GM10847 (cell line): ENCODE data around the gene VSTM2B.

Experiments used
- POLR2A ChIP-seq: IDR thresholded peaks from 2 replicates; pipeline ENCODE4 v1.6.1; 2011; ENCODE audit not compliant: insufficient read length; ENCODE audit errors: extremely low read depth

The VSTM2B gene

DNA sequence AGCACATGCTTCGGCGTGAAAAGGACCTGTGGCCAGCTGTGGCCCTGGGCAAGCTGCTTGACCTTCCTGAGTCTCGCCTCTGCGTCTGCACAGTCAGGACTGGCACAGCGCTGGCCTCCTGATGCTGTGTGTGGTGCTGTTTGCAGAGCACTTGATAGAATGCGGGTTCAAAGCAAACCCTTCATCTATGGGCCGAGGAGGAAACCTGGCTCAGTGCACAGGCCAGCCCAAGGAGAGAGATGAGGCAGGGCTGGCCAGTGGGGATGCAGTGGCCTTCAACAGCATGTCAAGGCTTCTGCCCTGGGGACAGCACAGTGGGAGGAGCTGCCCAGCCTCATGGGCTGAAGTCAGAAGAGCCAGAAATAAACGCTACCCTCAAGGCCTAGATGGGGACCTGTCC lies 21.3 kb upstream of the VSTM2B start:
- TF ChIP-seq POLR2A, result no peak

DNA sequence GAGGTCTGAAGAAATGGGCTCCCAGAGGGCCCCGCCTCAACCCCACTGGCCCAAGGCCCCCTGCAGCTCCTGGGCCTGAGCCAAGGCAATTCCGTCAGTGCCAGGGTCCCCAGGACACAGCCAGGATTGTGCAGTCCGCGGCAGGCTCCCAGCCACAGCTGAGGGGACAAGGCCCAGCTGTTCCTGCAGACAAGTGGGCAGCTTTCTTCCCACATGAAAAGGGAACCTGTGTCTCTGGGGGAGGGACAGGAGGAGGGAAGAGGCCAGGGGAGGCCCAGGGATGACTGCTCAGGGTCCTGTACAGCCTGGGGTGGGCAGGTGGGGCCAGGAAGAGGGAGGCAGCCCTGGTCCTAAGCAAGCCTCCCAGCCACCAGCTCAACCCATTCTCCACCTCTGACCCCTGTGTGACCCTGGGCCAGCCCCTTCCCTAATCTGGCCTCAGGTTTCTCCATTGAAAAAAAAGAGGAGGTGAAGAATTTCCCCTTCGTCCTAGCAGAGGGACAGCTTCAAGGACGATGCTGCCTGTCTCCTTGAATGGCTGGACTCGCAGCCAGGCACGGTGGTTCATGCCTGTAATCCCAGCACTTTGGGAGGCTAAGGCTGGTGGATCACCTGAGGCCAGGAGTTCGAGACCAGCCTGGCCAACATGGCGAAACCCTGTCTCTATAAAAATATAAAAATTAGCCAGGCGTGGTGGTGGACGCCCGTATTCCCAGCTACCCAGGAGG lies 20.5 kb upstream of the VSTM2B start:
- TF ChIP-seq POLR2A, result no peak

DNA sequence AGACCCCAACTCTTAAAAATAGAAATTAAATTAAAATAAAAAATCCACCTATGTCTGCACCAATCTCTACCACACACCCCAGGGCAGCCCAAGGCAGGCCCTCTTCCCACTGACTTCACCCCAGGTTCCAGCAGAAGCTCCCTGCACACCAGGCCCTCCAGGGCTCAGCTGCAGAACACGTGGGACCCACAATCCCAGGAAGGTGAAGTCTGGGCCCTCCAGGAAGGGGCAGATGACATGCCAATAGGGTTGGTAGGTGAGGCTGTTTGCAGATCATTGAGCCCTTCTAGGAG lies 19.2 kb upstream of the VSTM2B start:
- TF ChIP-seq POLR2A, result no peak

DNA sequence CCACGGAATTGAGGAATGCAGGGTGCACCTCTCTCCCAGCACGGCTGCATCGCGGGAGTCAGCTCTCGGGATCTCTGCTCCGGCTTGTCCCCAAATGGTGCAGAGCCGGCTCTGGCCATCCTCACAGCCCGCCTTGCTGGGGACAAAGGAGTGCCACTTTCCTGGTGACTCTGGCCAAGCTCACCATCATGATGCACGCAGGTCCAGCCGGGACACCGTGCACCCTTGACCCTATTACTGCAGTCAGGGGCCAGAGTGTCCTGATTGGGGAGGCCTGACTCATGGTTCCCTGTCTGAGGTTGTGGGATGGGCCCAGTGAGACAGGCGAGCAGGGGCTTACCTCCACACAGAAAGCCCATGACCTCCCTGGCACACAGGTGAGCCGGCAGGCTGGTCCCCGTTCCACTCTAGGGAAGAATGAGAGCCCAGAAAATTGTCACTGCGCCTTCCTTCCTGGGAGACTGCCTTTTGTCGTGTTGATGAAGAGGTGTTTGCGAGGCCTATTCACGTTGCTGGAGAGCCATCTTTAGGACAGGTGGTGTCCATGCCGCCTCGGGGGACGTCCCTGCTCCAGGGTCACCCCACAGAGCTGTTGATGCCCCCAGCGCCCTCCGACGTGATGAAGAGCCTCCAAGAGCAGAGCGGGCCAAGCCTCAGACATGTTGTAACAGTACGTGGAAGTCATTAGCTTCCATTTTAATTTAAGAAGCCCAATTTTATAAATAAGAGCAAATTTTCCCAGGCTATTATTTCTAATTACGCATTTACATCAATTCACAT lies 18.5 kb upstream of the VSTM2B start:
- no peak for TF ChIP-seq POLR2A

DNA sequence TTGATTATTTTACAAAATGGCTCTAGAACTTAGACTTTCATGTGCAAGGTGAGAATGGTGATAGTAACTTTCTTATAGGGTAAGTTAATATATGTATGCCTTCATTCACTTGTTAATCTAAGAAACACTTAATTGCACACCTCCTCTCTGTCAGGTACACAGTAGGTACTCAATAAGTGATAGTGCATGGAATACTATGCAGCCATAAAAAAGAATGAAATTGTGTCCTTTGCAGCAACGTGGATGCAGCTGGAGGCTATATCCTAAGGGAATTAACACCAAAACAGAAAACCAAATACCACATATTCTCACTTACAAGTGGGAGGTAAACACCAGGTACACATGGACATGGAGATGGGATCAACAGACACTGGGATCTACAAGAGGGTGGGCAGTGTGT lies 17.6 kb upstream of the VSTM2B start:
- TF ChIP-seq POLR2A, result no peak

DNA sequence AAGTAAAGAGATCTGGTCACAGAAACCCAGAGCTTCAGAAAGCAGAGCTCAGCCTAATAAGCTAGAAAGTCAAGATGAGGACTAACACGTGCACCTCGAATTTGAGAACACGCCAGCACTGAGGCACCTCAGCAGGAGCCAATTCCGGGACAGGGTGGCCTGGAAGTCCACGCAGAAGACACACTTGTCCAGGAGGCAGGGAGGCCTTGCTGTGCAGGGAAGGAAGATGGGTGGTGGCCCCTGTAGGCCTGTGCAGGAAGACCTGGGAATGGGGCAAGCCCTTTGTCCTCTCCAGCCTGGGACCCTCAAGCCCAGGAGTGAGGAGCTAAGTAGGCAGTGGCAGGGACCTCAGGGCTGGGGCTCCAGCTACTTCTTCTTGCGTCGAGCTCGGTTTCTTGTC lies 16.3 kb upstream of the VSTM2B start:
- TF ChIP-seq POLR2A, result no peak

DNA sequence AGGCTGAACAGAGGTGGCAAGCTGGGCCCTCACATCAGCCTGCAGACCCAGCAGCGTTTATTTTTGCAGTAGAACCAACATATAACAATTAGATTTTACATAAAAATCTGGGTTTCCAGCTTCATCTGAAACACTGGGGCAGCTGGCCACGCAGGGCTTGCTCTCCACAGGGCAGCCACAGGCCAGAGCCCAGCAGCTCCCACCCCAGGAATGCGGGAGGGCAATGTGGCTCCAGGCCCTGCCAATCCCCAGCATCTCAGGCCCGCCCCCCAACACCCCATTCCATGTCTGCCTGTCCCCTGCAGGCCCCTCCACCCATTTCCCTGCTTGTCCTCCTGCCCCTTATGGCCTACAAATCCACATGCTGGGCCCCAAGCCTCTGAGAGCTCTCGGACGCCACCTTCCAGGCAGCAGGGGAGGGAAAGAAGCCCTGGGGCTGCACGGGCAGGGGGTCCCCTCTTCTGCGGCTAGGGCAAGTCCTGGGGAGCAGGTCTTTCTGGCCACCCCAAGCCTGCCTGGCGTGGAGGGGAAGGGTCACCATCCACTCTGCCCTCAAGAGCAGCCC lies 15.0 kb upstream of the VSTM2B start:
- TF ChIP-seq POLR2A, result no peak

DNA sequence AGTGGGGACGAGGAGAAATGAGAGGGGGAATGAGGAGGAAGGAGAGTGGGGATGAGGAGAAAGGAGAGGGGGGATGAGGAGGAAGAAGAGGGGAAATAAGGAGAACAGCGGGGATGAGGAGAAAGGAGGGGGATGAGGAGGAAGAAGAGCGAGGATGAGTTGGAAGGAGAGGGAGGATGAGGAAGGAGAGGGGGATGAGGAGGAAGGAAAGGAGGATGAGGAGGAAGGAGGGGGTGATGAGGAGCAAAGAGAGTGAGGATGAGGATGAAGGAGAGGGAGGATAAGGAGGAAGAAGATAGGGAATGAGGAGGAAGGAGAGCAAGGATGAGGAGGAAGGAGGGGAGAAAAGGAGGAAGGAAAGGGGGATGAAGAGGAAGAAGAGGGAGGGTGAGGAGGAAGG lies 14.0 kb upstream of the VSTM2B start:
- TF ChIP-seq POLR2A, result no peak

DNA sequence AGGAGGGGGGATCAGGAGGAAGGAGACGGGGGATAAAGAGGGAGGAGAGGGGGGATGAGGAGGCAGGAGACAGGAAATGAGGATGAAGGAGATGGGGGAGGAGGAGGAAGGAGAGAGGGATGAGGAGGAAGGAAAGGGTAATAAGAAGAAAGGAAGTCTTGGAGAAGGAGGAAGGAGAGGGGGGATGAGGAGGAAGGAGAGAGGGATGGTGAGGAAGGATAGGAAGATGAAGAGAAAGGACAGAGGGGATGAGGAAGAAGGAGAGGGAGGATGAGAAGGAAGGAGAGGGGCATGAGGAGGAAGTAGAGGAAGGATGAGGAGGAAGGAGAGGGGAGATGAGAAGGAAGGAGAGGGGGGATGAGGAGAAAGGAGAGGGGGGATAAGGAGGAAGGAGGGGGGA lies 13.0 kb upstream of the VSTM2B start:
- TF ChIP-seq POLR2A, result no peak

DNA sequence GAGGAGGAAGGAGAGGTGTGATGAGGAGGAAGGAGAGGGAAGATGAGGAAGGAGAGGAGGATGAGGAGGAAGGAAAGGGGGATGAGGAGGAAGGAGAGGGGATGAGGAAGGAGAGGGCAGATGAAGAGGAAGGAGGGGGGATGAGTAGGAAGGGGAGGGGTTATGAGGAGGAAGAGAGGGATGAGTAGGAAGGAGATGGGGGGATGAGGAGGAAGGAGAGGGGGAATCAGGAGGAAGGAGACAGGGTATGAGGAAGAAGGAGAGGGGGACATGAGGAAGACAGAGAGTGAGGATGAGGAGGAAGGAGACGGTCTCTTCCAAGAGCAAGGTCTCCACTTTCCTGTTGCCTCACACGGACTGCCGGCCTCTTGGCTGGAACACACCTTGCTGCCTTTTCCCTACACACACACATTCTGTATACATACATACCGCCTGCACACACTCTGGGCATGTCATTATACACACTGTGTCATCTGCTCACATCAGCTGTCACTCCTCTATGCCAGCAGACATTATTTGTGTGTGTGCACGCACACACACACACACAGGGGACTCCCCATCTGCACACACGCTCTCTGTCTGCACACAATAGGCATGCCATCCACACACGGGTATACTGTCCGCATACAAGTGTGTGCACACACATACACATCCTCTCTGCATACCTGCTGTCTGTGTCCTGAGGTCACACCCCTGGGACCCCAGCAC lies 11.1 kb upstream of the VSTM2B start:
- TF ChIP-seq POLR2A, result no peak

DNA sequence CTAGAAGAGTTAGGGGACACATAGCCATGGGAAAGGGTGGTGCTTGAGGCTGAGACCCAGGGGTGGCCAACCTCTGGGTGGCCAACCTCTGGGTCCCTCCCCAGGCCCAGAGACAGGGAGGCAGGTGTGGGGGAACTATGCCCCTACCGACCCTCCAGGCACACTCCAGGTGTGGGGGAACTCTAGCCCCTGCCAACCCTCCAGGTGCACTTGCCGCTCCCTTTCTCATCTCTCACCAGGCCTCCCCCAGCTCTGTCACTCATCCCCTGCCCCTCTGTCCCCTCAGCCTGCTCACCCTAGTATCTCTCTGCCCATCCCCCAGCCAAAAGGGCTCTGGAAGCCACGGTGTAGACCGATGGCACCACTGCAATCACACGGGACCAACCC lies 10.6 kb upstream of the VSTM2B start:
- TF ChIP-seq POLR2A, result no peak

DNA sequence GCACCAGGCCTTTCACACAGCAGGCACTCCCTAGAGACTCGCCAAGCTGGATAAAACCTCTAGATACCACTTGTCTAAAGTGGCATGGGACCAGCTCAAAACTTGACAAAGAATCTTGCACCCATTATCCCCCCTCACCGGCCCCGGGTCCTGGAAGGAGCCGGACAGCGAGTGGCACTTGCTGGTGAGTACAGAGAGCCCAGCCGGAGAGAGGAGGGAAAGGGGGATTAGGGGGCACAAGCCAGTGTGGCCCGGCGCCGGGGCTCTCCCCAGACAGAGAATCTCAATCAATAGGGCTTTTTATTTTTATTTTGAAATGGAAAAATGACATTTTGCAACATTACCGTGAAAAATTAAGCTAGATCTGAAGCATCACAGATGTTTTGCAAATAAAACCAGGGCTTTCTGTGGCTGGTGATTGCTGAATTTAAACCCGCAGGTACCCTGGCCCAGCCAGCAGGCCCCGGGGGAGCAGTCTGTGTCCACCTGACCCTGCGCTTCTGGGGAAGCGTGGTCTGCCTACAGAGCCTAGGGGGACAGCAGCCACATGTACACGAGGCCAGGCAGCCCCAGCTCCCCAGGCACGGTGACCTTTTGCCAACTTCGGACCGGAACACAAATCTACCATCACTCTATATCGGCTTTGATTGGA lies 10.0 kb upstream of the VSTM2B start:
- no peak for TF ChIP-seq POLR2A

DNA sequence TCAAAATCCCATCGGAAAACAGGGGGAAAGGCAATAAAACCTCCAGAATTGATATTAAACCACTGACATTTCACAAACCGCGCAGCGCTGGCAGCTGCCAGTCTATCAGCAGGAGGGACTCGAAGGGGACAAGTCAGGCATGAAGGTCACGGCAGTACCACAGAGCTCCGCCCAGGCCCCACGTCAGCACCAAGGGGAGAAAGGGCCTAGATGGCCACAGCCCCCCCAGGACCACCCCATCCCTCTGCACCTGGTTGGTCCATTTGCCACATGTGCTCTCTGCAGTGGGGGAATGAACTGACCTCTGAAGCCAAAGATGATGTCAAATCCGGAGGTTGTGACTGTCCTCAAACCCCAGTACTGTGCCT lies 9.5 kb upstream of the VSTM2B start:
- no peak for TF ChIP-seq POLR2A

DNA sequence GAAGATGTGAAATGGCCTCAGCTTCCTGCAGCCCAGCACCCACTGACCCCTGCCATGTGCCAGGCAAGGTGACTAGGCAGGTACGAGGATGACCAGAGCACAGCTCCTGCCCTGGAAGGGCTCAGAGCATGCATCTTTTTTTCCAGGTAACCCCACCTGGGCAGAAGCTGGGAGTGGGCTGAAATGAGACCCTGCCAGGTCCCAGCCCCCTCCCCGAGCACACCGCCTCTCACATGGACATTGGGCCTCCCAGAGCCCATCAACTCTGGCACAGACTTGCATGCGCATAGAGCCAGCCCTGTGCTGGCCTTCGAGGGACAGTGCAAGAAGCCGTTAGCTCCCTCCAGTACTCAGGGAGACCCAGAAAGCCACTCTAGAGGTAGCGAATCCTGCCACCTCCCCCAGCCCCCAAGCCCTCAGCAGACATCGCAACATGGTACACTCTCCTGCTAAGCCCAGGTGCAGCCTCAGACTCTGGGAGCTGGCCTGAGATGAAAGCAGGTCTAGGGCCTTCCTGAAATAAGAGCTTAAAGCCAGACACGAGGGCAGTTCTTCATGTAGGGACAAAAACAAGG lies 8.9 kb upstream of the VSTM2B start:
- no peak for TF ChIP-seq POLR2A

DNA sequence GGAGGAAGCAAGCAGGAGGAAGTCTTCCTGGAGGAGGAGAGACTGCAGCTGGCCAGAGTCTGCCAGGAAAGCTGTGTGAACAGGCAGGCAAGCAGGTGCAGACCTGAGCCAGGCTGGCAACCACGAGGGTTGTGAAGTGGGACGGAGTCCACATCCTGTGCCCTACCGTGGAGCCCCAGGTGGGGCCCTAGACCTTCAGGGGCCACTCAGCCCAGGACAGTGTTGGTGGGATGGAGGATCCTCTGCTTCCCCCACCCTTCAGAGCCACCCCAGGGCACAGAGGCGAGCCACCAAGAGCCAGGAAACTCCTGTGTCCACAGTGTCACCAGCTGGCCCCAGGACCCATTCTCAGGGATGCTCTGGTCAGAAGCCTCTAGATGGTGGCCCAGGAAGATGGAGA lies 8.4 kb upstream of the VSTM2B start:
- no peak for TF ChIP-seq POLR2A

DNA sequence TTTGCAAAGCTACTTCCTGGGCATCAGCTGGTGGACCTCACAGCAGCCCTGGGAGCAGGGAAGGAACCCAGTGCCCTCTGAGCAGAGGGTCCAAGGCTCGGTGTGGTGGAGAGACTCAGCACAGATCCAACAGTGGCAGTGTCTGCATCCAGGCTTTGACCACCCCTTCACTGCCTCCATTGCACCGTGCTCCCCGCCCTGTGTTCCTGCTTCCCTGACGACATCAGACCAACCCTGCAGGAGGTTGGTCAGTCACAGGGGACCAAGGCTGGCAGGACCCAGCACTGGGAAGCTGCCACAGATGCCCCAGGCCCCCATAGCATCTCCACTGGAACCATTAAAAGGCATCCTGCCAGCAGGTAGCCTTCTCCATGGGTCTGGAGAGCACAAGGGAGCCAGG lies 7.8 kb upstream of the VSTM2B start:
- no peak for TF ChIP-seq POLR2A

DNA sequence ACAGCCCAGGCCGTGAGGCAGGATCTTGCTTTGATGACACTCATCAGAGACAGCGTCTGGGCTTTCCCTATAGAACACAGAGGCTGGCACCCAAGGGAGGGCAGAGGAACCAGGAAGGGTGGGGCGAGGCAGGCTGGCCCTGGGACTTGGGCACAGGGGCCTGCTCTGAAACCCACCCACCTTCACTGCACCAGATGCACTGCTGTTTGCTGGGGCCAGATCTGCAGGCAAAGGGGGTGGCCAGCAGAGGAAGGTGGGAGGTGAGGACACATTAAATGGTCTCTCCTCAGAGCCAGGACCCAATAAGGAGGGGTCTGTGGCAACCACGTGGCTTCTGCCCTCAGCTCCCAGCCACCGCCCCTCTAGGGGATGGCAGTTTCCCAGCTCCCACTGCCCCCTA lies 6.6 kb upstream of the VSTM2B start:
- no peak for TF ChIP-seq POLR2A
